Panc1 (cell line): Measurements from ENCODE around the gene ATPAF2. TPM values are rescaled to one million over a fixed set of nuclear protein-coding genes. Genes with fewer than 3 reads are reported as not detected.

Experiments used
- ATAC-seq: fragments of 200-7000 bp; cut with Tn5 transposase; 2 replicates; pipeline ENCODE4 v1.9.1; 2020; ENCODE audit warnings: mild to moderate bottlenecking, moderate library complexity
- BruUV-seq: library from RNA; stranded (reverse); fragments of 400-500 nt; replicated peaks from 2 replicates; lab custom pipeline; 2021; lab: Mats Ljungman, UMichigan
- CTCF ChIA-PET: fragments of 300-600 bp; sonication (Branson Sonifier 250); formaldehyde crosslinking; loops from one replicate; lab custom pipeline; 2022; ENCODE audit warnings: antibody characterized with exemption; lab: Charles Lee
- POLR2A ChIA-PET: fragments of 300-600 bp; sonication (Branson Sonifier 250); formaldehyde crosslinking; loops from one replicate; lab custom pipeline; 2022; ENCODE audit warnings: antibody characterized with exemption; lab: Charles Lee
- DNase-seq: peaks from one replicate; pipeline ENCODE4 v3.0.0-alpha.2; 2010; ENCODE audit warnings: low read depth, low spot score
- H3K27ac ChIP-seq: 2 replicates; pipeline ENCODE4 v1.5.1; 2011; ENCODE audit warnings: mild to moderate bottlenecking, low read length, inconsistent platforms
- H3K27me3 ChIP-seq: fragments of 200-500 bp; sonication (Bioruptor generic); 2 replicates; pipeline ENCODE4 v1.6.0; 2014; ENCODE audit warnings: low read length, inconsistent platforms; ENCODE audit not compliant: control insufficient read depth, insufficient read depth
- H3K36me3 ChIP-seq: fragments of 200-500 bp; sonication (Bioruptor generic); 2 replicates; pipeline ENCODE4 v1.5.1; 2014; ENCODE audit warnings: inconsistent platforms, mild to moderate bottlenecking, low read length, moderate library complexity; ENCODE audit not compliant: control insufficient read depth, insufficient read depth
- H3K4me1 ChIP-seq: 2 replicates; pipeline ENCODE4 v1.5.1; 2011; ENCODE audit warnings: inconsistent platforms, mild to moderate bottlenecking, low read length, moderate library complexity; ENCODE audit not compliant: control insufficient read depth, insufficient read depth
- H3K4me3 ChIP-seq, 2 experiments: 2 replicates each; pipeline ENCODE4 v1.5.1; 2011 to 2012; ENCODE audit warnings: low read depth in 2 of 2, low read length in 2 of 2, mild to moderate bottlenecking in 2 of 2, inconsistent platforms in 1 of 2, moderate library complexity in 1 of 2
- H3K9me3 ChIP-seq: fragments of 200-500 bp; sonication (Bioruptor generic); 2 replicates; pipeline ENCODE4 v1.5.1; 2014; ENCODE audit warnings: low read depth, mild to moderate bottlenecking, inconsistent platforms, low read length, moderate library complexity; ENCODE audit not compliant: control insufficient read depth, insufficient read depth
- POLR2AphosphoS5 ChIP-seq: IDR thresholded peaks from 2 replicates; pipeline ENCODE4 v1.6.1; 2012; ENCODE audit warnings: mild to moderate bottlenecking, low read depth, low read length, moderate library complexity
- SIN3A ChIP-seq: IDR thresholded peaks from 2 replicates; pipeline ENCODE4 v1.6.1; 2012; ENCODE audit warnings: low read depth, mild to moderate bottlenecking, low read length, moderate library complexity, borderline replicate concordance; ENCODE audit not compliant: insufficient read depth
- TCF7L2 ChIP-seq: IDR thresholded peaks from 2 replicates; pipeline ENCODE4 v1.6.1; 2011; ENCODE audit warnings: mild to moderate bottlenecking, low read depth, low read length, inconsistent platforms
- in situ Hi-C: cut with HindIII; loops from 2 replicates; pipeline ENCODE4 v1.10.0; 2016; ENCODE audit warnings: low sequenced_read_pairs, low pct_unique_long_range_greater_than_20kb
- intact Hi-C: fragments of 100-400 bp; cut with micrococcal nuclease; formaldehyde crosslinking; loops from one replicate; pipeline ENCODE4 v1.10.0; 2022; ENCODE audit not compliant: unreplicated experiment
- total RNA-seq: library from RNA; stranded (reverse); gene quantifications from one replicate; pipeline ENCODE4 v1.2.1, GENCODE V29; 2021; ENCODE audit not compliant: unreplicated experiment
- TF ChIP-seq, protein P1 (sequence below), 2 experiments: IDR thresholded peaks; 2 replicates each; pipeline ENCODE4 v1.6.1; 2011 to 2012; ENCODE audit warnings: low read depth in 2 of 2, control low read depth in 1 of 2, low read length in 1 of 2, mild to moderate bottlenecking in 1 of 2, moderate library complexity in 1 of 2; ENCODE audit not compliant: insufficient read depth in 1 of 2
- TF ChIP-seq, protein P2 (sequence below): fragments of 450-650 bp; IDR thresholded peaks from 2 replicates; pipeline ENCODE4 v1.5.1; 2017; ENCODE audit warnings: mild to moderate bottlenecking

Gene ATPAF2
- total RNA-seq, 1 experiment from 2014 or later: 22.3 TPM

DNA sequence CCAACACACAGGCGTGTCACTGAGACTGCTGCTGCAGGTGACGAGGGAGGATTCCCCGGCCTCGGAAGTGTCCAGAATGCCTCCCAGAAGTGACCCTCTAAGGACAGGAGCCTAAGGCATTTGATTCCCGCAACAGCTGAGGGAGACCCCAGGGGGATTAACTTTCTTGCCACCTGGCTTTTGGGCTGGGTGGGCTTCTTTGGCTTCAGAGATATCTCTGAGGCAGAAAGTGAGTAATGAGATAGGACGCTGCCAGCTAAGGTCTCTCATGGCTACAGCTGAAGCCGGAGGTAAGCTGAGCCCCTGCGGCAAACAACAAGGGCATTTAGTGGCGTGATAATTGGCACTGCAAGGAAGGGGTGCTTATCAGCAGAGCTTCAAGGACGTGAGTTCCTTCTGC is 49.4 kb downstream of the ATPAF2 start:
- H3K27ac ChIP-seq: peak overlapping the region; percentile 78; the same call in 1 of the 2 replicates
- intact Hi-C loops: no loop called here

DNA sequence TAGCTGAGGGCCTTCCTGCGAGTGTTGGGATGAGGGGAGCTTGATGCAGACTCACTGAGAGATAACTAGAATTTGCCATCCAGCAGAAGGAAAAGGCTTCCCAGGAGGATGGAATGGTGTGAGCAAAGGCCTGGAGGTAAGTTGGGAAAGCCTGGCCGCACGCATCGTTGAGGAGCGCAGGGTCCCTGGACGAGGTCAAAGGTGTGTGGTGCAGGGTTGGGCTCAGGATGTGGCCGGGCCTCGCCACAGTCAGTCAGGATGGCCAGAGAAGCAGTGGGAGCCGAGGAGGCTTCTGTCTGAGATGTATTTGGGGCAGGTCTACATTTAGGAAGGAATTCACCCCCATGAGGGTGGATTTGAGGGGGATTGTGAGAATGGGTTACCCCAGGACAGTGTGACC is 49.9 kb downstream of the ATPAF2 start:
- H3K4me1 ChIP-seq: peaks cover 14% of the 10 kb centered on the region
- intact Hi-C loops (no loop called here), in situ Hi-C loops (no loop called here)
- ATAC-seq (no peak), DNase-seq (no peak)
- TF ChIP-seq, protein P1, sequence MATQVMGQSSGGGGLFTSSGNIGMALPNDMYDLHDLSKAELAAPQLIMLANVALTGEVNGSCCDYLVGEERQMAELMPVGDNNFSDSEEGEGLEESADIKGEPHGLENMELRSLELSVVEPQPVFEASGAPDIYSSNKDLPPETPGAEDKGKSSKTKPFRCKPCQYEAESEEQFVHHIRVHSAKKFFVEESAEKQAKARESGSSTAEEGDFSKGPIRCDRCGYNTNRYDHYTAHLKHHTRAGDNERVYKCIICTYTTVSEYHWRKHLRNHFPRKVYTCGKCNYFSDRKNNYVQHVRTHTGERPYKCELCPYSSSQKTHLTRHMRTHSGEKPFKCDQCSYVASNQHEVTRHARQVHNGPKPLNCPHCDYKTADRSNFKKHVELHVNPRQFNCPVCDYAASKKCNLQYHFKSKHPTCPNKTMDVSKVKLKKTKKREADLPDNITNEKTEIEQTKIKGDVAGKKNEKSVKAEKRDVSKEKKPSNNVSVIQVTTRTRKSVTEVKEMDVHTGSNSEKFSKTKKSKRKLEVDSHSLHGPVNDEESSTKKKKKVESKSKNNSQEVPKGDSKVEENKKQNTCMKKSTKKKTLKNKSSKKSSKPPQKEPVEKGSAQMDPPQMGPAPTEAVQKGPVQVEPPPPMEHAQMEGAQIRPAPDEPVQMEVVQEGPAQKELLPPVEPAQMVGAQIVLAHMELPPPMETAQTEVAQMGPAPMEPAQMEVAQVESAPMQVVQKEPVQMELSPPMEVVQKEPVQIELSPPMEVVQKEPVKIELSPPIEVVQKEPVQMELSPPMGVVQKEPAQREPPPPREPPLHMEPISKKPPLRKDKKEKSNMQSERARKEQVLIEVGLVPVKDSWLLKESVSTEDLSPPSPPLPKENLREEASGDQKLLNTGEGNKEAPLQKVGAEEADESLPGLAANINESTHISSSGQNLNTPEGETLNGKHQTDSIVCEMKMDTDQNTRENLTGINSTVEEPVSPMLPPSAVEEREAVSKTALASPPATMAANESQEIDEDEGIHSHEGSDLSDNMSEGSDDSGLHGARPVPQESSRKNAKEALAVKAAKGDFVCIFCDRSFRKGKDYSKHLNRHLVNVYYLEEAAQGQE (IDR thresholded peaks at IDR 0.05; ENCODE audit: insufficient read depth in 1 of 2, low read depth in 2 of 2, low read length in 1 of 2): no peak
- no peak for TF ChIP-seq TCF7L2
- H3K4me3 ChIP-seq: no peak overlapping the region
- no peaks in the 10 kb centered on the region for H3K36me3 ChIP-seq
- ChIA-PET CTCF (no interaction called here), POLR2A (interaction anchor here (0.6 kb wide), 1 partner anchor 14 kb away, joined by 4 read pairs; no protein-coding TSS in a partner anchor)
- 0 out of 2 replicates have a peak overlapping the region, but pooled peaks have one; percentile 78 for H3K27ac ChIP-seq
- H3K27me3 ChIP-seq: no peaks in the 10 kb centered on the region
- no TSS peak for BruUV-seq
- H3K9me3 ChIP-seq: no peaks in the 10 kb centered on the region

More for the DNA sequence above, 49.4 kb downstream of the ATPAF2 start:
- BruUV-seq: no TSS peak
- Histone ChIP-seq H3K36me3 (no peaks in the 10 kb centered on the region), H3K27me3 (no peaks in the 10 kb centered on the region), H3K9me3 (no peaks in the 10 kb centered on the region), H3K4me3 (no peak overlapping the region), H3K4me1 (peaks cover 14% of the 10 kb centered on the region)
- TF ChIP-seq, protein P1 (IDR thresholded peaks at IDR 0.05; ENCODE audit: insufficient read depth in 1 of 2, low read depth in 2 of 2, low read length in 1 of 2): no peak
- TF ChIP-seq SIN3A (no peak), POLR2AphosphoS5 (no peak), TCF7L2 (no peak)
- TF ChIP-seq, protein P2, sequence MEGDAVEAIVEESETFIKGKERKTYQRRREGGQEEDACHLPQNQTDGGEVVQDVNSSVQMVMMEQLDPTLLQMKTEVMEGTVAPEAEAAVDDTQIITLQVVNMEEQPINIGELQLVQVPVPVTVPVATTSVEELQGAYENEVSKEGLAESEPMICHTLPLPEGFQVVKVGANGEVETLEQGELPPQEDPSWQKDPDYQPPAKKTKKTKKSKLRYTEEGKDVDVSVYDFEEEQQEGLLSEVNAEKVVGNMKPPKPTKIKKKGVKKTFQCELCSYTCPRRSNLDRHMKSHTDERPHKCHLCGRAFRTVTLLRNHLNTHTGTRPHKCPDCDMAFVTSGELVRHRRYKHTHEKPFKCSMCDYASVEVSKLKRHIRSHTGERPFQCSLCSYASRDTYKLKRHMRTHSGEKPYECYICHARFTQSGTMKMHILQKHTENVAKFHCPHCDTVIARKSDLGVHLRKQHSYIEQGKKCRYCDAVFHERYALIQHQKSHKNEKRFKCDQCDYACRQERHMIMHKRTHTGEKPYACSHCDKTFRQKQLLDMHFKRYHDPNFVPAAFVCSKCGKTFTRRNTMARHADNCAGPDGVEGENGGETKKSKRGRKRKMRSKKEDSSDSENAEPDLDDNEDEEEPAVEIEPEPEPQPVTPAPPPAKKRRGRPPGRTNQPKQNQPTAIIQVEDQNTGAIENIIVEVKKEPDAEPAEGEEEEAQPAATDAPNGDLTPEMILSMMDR: no peak
- ChIA-PET CTCF (no interaction called here), POLR2A (interaction anchor here (0.6 kb wide), 1 partner anchor 14 kb away, joined by 4 read pairs; no protein-coding TSS in a partner anchor)
- ATAC-seq: no peak
- in situ Hi-C loops: no loop called here
- no peak for DNase-seq
